GM12878 (cell line): ENCODE data around the gene ABCB4. TPM values are rescaled to one million over a fixed set of nuclear protein-coding genes. Genes with fewer than 3 reads are reported as not detected.

Source experiments
- ATAC-seq: fragments of 200-7000 bp; cut with Tn5 transposase; 3 replicates; pipeline ENCODE4 v1.9.1; 2020; ENCODE audit warnings: mild to moderate bottlenecking, moderate library complexity
- BruUV-seq: library from RNA; stranded (reverse); fragments of 400-500 nt; replicated peaks from 2 replicates; lab custom pipeline; 2021; lab: Mats Ljungman, UMichigan
- CTCF ChIA-PET: fragments of 300-600 bp; sonication (Branson Sonifier 250); formaldehyde crosslinking; extraction: SDS; loops from one replicate; lab custom pipeline; 2021; ENCODE audit warnings: inconsistent platforms; lab: Yijun Ruan, JAX
- POLR2A ChIA-PET: fragments of 350-600 bp; formaldehyde crosslinking; extraction: SDS; loops from one replicate; lab custom pipeline; 2021; ENCODE audit warnings: inconsistent platforms; lab: Charles Lee
- RAD21 ChIA-PET: fragments of 300-600 bp; sonication (Branson Sonifier 250); formaldehyde crosslinking; loops from one replicate; lab custom pipeline; 2023; ENCODE audit warnings: antibody characterized with exemption; ENCODE audit not compliant: unreplicated experiment; lab: Charles Lee
- SMC1A ChIA-PET: fragments of 300-600 bp; sonication (Branson Sonifier 250); formaldehyde crosslinking; loops from one replicate; lab custom pipeline; 2023; ENCODE audit not compliant: unreplicated experiment, uncharacterized antibody; lab: Charles Lee
- DNase-seq: peaks from one replicate; pipeline ENCODE4 v3.0.0-alpha.2; 2011; ENCODE audit warnings: low read depth, low spot score
- FAIRE-seq: peaks from 3 replicates; lab custom pipeline; 2011; peaks lifted over from hg19 to GRCh38; lab: Jason Lieb, UNC
- H2AFZ ChIP-seq: 2 replicates; pipeline ENCODE4 v1.6.0; 2011; ENCODE audit warnings: low read depth, low read length, control low read depth; ENCODE audit not compliant: control insufficient read depth
- H3K27ac ChIP-seq: 2 replicates; pipeline ENCODE4 v1.5.1; 2011; ENCODE audit warnings: control low read depth; ENCODE audit not compliant: control insufficient read depth, insufficient read depth
- H3K27me3 ChIP-seq, 2 experiments: replicated peaks in 1 of 2; 2 replicates each; pipeline versions ENCODE4 v1.6.0 to v1.6.1; 2011; ENCODE audit warnings: low read length in 1 of 2; ENCODE audit not compliant: control insufficient read depth in 2 of 2, insufficient read depth in 2 of 2
- H3K36me3 ChIP-seq, 2 experiments: 2 replicates each; pipeline ENCODE4 v1.5.1; 2011; ENCODE audit warnings: low read length in 1 of 2; ENCODE audit not compliant: control insufficient read depth in 2 of 2, insufficient read depth in 2 of 2
- H3K4me1 ChIP-seq: 2 replicates; pipeline ENCODE4 v1.6.1; 2011; ENCODE audit warnings: mild to moderate bottlenecking, low read length, moderate library complexity, mixed read lengths; ENCODE audit not compliant: control insufficient read depth, insufficient read depth
- H3K4me2 ChIP-seq: 2 replicates; pipeline ENCODE4 v1.6.0; 2011; ENCODE audit warnings: control low read depth; ENCODE audit not compliant: control insufficient read depth, insufficient read depth
- H3K4me3 ChIP-seq: fragments of 200-600 bp; sonication (generic); 2 replicates; pipeline ENCODE4 v1.5.1; 2016
- H3K79me2 ChIP-seq: 2 replicates; pipeline ENCODE4 v1.6.0; 2011; ENCODE audit warnings: low read length; ENCODE audit not compliant: control insufficient read depth, insufficient read depth
- H3K9ac ChIP-seq: 2 replicates; pipeline ENCODE4 v1.8.0; 2011; ENCODE audit warnings: low read length, control low read depth, mixed read lengths; ENCODE audit not compliant: control insufficient read depth, insufficient read depth
- H3K9me3 ChIP-seq: replicated peaks from 3 replicates; pipeline ENCODE4 v1.5.1; 2011; ENCODE audit warnings: mild to moderate bottlenecking, low read length; ENCODE audit not compliant: control insufficient read depth, insufficient read depth
- H4K20me1 ChIP-seq: 2 replicates; pipeline ENCODE4 v1.6.0; 2011; ENCODE audit not compliant: control insufficient read depth, insufficient read depth
- BRCA1 ChIP-seq: IDR thresholded peaks from 2 replicates; pipeline ENCODE4 v1.6.1; 2011; ENCODE audit warnings: low read depth, low read length, improper control_type of control experiment
- ELK1 ChIP-seq: IDR thresholded peaks from 2 replicates; pipeline ENCODE4 v1.6.1; 2012; ENCODE audit warnings: low read depth, low read length, improper control_type of control experiment
- HDAC6 ChIP-seq: fragments of 200-600 bp; sonication (generic); IDR thresholded peaks from one replicate; pipeline ENCODE4 v1.8.0; 2017; ENCODE audit warnings: antibody characterized with exemption; ENCODE audit not compliant: unreplicated experiment
- SUPT20H ChIP-seq: IDR thresholded peaks from 2 replicates; pipeline ENCODE4 v1.6.1; 2011; ENCODE audit warnings: low read depth, mild to moderate bottlenecking, low read length, moderate library complexity, borderline replicate concordance; ENCODE audit not compliant: control insufficient read depth
- TBL1XR1 ChIP-seq: IDR thresholded peaks from 2 replicates; pipeline ENCODE4 v1.6.1; 2012; ENCODE audit warnings: low read depth, low read length, improper control_type of control experiment
- USF1 ChIP-seq: IDR thresholded peaks from 2 replicates; pipeline ENCODE4 v1.6.1; 2011; ENCODE audit warnings: borderline replicate concordance, low read depth, mild to moderate bottlenecking, moderate library complexity, mixed read lengths, low read length; ENCODE audit not compliant: insufficient read depth; ENCODE audit errors: extremely low read length
- WGBS: methylation state at CpG from one replicate; pipeline ENCODE4 v1.1.6; 2016; ENCODE audit warnings: low lambda C conversion rate; ENCODE audit not compliant: insufficient replicate concordance, insufficient coverage; ENCODE audit errors: missing lambda C conversion rate; 5-methylcytosine and 5-hydroxymethylcytosine counted together
- in situ Hi-C: fragments of 300-500 bp; cut with MboI; formaldehyde crosslinking; loops from 9 replicates; pipeline ENCODE4 v1.14.3; 2018; ENCODE audit warnings: mixed read lengths
- intact Hi-C: fragments of 100-400 bp; cut with micrococcal nuclease; formaldehyde crosslinking; loops from one replicate; pipeline ENCODE4 v1.14.2; 2022; ENCODE audit not compliant: unreplicated experiment
- polyA plus RNA-seq, 11 experiments: library from polyadenylated mRNA; depleted of rRNA in 4 of 11; unstranded in 6 of 11; stranded (reverse) in 5 of 11; fragments of >200 nt; fragmentation: Nextera tagmentation in 4 of 11; fragmentation: Illumina TruSeq in 1 of 11; extraction: Ambion mirVana in 4 of 11; extraction: Trizol in 1 of 11; gene quantifications; 1 replicate in 1 of 11; 2 replicates in 10 of 11; pipeline versions ENCODE4 v1.2.1 to v1.2.3, GENCODE V29; 2011 to 2016; ENCODE audit warnings: inconsistent platforms in 2 of 11, missing spikeins in 2 of 11, low read depth in 1 of 11
- total RNA-seq, 4 experiments: library from RNA; depleted of rRNA in 3 of 4; stranded (reverse); fragments of >200 nt in 3 of 4; fragmentation: Illumina TruSeq in 1 of 4; extraction: Trizol in 1 of 4; gene quantifications; 2 replicates each; pipeline versions ENCODE4 v1.2.1 to v1.2.3, GENCODE V29; 2013 to 2021

Gene ABCB4
- total and polyA plus RNA-seq, 10 of the 15 experiments (the other 5 are each of a cell fraction or from before 2014, with no cell fraction given) = 1.9 to 8.3 (median 4.4) TPM

DNA sequence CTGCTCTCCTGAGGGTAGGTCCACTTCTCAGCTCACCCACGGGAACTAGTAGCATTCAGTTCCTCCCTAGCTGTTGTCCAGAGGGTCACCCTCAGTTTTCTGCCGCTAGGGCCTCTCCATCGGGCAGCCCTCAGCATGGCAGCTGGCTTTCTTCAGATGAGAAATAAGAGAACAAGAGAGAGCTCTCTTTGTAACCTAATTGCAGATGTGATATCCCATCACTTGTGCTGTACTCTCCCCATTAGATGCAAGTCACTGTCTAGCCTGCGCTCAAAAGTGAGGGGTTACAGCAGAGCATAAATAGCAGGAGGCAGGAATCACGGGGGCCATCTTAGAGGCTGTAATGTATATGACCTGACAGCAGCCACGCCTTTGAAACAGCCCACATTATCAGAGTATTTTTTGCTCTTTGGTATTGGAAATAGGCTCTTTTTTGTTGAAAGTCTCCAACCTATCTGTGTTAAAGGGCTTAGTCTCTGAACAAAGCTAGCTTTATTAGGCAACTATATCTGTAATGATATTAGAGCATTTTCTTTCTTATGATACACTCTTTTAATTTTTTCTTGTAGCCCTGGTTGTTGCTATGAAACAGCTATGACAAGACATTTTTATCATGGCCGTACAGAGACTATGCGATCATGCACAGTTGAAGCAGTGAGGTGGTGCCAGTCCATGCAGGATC is 84.3 kb downstream of the ABCB4 start:
- H2AFZ ChIP-seq = no peak overlapping the region
- peaks cover 0 to 8% of the 10 kb centered on the region in 2 experiments; a peak in 2 of 4 replicates for H3K36me3 ChIP-seq
- POLR2A ChIA-PET = interaction anchor here (1.1 kb wide), 1 partner anchor 46 kb away, joined by 3 read pairs; no protein-coding TSS in a partner anchor
- H3K27ac ChIP-seq = no peak overlapping the region
- no peak for FAIRE-seq
- TF ChIP-seq BRCA1 = no peak
- TF ChIP-seq, all 136 proteins: peak for 0
- intact Hi-C loops = no loop called here
- Histone ChIP-seq H3K79me2 (no peaks in the 10 kb centered on the region), H3K9ac (no peak overlapping the region), H4K20me1 (no peaks in the 10 kb centered on the region), H3K4me2 (no peak overlapping the region), H3K9me3 (no peaks in the 10 kb centered on the region), H3K27me3 (no peaks in the 10 kb centered on the region), H3K4me1 (no peaks in the 10 kb centered on the region), H3K4me3 (no peak overlapping the region)
- BruUV-seq = no TSS peak
- in situ Hi-C loops = no loop called here
- no peak for DNase-seq
- 89% methylated on average over 8 of the region's 8 CpGs for WGBS
- CTCF ChIA-PET = no interaction called here
- SMC1A ChIA-PET = interaction anchor here (0.5 kb wide), 1 partner anchor 173 kb away, joined by 3 read pairs; no protein-coding TSS in a partner anchor
- RAD21 ChIA-PET = no interaction called here
- ATAC-seq = no peak

DNA sequence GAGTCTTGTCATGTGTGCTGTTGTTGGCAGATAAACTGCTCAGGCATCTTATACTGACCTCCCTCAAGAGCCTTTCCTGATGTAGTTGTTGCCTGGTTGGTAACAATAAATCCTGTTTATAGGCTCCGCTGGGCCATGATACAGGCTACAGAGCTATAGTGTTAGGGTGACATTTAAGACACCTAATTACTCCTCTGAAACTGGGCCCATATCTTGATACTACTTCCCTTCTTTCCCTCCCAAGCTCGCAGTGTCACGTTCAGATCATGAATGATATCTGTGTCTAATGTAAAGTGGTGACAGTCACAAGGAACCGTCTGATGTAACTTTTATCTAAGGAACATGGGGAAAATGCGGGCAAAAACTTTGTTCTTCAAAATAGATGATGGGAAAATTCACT is 94.6 kb downstream of the ABCB4 start:
- ATAC-seq (no peak), DNase-seq (no peak), FAIRE-seq (peak; percentile 27)
- TF ChIP-seq ELK1 = no peak
- TF ChIP-seq TBL1XR1 = no peak
- TF ChIP-seq SUPT20H = no peak
- TF ChIP-seq USF1 = no peak
- no peak for TF ChIP-seq HDAC6
- Histone ChIP-seq H4K20me1 (no peaks in the 10 kb centered on the region), H3K4me3 (no peak overlapping the region), H3K9ac (no peak overlapping the region), H3K4me2 (no peak overlapping the region), H3K4me1 (no peaks in the 10 kb centered on the region), H2AFZ (no peak overlapping the region), H3K36me3 (no peaks in the 10 kb centered on the region), H3K27ac (no peak overlapping the region), H3K27me3 (no peaks in the 10 kb centered on the region), H3K9me3 (no peaks in the 10 kb centered on the region), H3K79me2 (no peaks in the 10 kb centered on the region)
- POLR2A ChIA-PET = no interaction called here
- intact Hi-C loops = no loop called here
- 98% methylated on average over 5 of the region's 5 CpGs for WGBS
- SMC1A ChIA-PET = interaction anchor here (1.0 to 1.1 kb wide), 2 partner anchors 12 to 90 kb away, joined by 3 to 5 read pairs; no protein-coding TSS in a partner anchor
- in situ Hi-C loops = no loop called here
- RAD21 ChIA-PET = no interaction called here
- CTCF ChIA-PET = interaction anchor here (1.1 kb wide), 1 partner anchor 35 kb away, joined by 3 read pairs; no protein-coding TSS in a partner anchor
- no TSS peak for BruUV-seq
